ENCODE measurements around the gene IMP3.

GRCh38 chr15:75656331-75656730 is 16.3 kb upstream of the IMP3 start:
- TF ChIP-seq CTCF (IDR thresholded peaks at IDR 0.05; ENCODE audit: insufficient read depth, low read depth, low read length) (no peak), EZH2 (IDR thresholded peaks at IDR 0.05; ENCODE audit: insufficient read depth, low read length) (no peak)
